WERI-Rb-1 (cell line): Measurements from ENCODE around the gene ERF.
"Not testable (repeated sequence)": the region's sequence is repeated elsewhere in the genome, so short reads cannot be mapped to it uniquely, and the experiment has no call there.

Source experiments
- DNase-seq: peaks from one replicate; pipeline ENCODE4 v3.0.0-alpha.2; 2020
- H3K27ac ChIP-seq: fragments of 250-450 bp; sonication (Bioruptor Pico); 2 replicates; pipeline ENCODE4 v1.5.1; 2020; ENCODE audit warnings: mild to moderate bottlenecking, moderate library complexity
- H3K27me3 ChIP-seq: fragments of 250-450 bp; sonication (Bioruptor Pico); 2 replicates; pipeline ENCODE4 v1.5.1; 2021; ENCODE audit warnings: mild to moderate bottlenecking, low read depth, moderate library complexity; ENCODE audit not compliant: insufficient read depth, severe bottlenecking
- H3K36me3 ChIP-seq: fragments of 250-450 bp; sonication (Bioruptor Pico); 2 replicates; pipeline ENCODE4 v1.5.1; 2020; ENCODE audit warnings: mild to moderate bottlenecking, moderate library complexity
- H3K4me3 ChIP-seq: 2 replicates; pipeline ENCODE4 v1.5.1; 2011; ENCODE audit warnings: low read depth, mild to moderate bottlenecking, control low read depth, low read length
- H3K9me3 ChIP-seq: fragments of 250-450 bp; sonication (Bioruptor Pico); 2 replicates; pipeline ENCODE4 v1.5.1; 2021; ENCODE audit warnings: mild to moderate bottlenecking, moderate library complexity; ENCODE audit not compliant: severe bottlenecking
- TF ChIP-seq, protein P1 (sequence below): IDR thresholded peaks from 2 replicates; pipeline ENCODE4 v1.5.1; 2011; ENCODE audit warnings: low read depth, mild to moderate bottlenecking, control low read depth, inconsistent platforms, low read length

ERF gene

DNA sequence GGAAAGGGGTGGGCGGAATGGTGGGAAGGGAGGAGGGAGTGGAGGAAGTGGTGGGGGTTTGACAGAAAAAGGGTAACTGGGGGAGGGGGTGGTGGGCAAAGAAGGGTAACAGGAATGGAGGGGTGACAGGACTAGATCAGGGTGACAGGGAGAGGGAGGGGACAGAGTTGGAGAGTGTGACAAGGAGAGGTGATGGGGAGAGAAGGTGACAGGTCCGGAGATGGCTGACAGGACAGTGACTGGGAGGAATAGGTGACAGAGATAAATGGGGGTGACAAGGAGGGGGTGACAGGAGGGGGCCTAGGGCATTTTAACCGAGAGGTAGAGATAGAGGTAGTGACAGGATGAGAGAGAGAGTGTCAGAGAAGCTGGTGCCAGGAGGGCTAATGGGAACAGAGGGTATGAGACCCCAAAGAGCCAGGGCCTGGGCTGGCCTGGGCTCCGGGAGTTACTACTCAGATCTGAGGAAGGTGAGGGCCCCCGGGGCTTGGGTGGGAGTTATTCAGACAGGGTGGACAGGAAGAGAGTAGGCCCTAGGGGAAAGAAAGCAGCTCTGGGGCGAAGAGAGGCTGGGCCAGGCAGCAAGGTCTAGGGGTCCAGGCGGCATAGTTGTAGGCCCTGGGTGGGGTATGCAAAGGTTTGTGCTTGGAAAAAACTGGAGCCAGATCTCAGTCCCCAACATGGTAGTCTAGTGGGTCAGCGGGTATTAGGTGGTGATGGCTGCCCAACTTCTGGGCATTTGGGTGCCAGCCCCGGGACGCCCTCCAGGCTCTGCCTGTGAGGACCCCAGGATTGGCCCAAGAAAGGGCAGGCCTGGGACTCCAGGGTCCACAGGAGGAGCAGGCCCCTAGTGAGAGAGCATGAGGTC lies 14.8 kb upstream of the ERF start:
- peaks cover 24% of the 10 kb centered on the region for H3K36me3 ChIP-seq
- peak overlapping the region; percentile 39 for H3K27ac ChIP-seq
- no peaks in the 10 kb centered on the region for H3K9me3 ChIP-seq
- DNase-seq: no peak
- TF ChIP-seq, protein P1, sequence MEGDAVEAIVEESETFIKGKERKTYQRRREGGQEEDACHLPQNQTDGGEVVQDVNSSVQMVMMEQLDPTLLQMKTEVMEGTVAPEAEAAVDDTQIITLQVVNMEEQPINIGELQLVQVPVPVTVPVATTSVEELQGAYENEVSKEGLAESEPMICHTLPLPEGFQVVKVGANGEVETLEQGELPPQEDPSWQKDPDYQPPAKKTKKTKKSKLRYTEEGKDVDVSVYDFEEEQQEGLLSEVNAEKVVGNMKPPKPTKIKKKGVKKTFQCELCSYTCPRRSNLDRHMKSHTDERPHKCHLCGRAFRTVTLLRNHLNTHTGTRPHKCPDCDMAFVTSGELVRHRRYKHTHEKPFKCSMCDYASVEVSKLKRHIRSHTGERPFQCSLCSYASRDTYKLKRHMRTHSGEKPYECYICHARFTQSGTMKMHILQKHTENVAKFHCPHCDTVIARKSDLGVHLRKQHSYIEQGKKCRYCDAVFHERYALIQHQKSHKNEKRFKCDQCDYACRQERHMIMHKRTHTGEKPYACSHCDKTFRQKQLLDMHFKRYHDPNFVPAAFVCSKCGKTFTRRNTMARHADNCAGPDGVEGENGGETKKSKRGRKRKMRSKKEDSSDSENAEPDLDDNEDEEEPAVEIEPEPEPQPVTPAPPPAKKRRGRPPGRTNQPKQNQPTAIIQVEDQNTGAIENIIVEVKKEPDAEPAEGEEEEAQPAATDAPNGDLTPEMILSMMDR: no peak
- no peaks in the 10 kb centered on the region for H3K27me3 ChIP-seq
- H3K4me3 ChIP-seq: peak overlapping the region; percentile 58

DNA sequence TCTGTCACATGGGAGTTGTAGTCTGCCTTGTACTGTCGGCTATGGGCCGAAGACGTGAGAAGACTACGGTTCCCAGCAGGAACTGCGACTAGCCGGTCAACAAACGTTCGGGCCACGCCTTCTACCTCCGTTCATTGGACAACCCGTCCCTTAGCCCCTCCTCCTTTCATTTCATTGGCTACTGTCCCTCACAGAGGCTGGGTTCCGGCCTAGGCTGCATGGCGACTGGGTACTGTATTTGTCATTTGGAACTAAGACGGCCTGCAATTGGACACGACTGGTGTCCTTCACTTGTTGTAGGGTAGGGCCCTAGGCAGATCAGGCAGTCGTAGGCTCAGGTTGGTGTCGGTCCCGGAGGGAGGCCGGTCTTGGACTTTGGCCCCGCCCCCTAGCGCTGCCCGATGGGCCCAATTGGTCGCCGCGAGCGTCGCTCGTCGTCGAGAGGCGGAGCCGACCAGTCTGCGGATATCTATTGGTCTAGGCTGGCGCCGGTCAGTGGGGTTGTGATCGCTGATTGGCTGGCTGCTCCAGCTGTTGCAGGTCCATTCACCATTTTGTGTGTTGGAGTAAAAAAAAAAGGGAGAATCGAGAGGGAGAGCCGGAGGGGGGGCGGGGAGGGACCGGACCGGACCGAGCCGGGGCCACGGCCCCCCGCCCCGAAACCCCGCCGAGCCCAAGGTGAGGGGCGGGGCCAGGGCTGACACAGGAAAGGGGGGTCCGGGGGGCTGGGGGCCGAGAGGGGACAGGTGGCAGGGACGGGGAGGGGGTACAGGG lies 14.0 kb upstream of the ERF start, which contains the start of gene CIC:
Gene CIC, plus strand, starts transcription at position 549 of the 774 bp plus-strand sequence. CDS start 2,532 bp downstream, outside the sequence.
- Histone ChIP-seq H3K27ac (peak within 1 kb of the TSS; percentile 100), H3K27me3 (no peaks in the 10 kb centered on the region), H3K36me3 (peaks cover 16% of the 10 kb centered on the region), H3K4me3 (peak within 1 kb of the TSS; percentile 58), H3K9me3 (no peaks in the 10 kb centered on the region)
- DNase-seq: peak; percentile 99
- TF ChIP-seq, protein P1: no peak

GRCh38 chr19:42268142-42268703 lies 13.3 kb upstream of the ERF start:
- Histone ChIP-seq H3K9me3 (no peaks in the 10 kb centered on the region), H3K27ac (peak overlapping the region; percentile 100), H3K4me3 (peak overlapping the region; percentile 58), H3K36me3 (peaks cover 9% of the 10 kb centered on the region), H3K27me3 (no peaks in the 10 kb centered on the region)
- DNase-seq: peak; percentile 99
- TF ChIP-seq, protein P1: no peak

- TF ChIP-seq, protein P1: no peak
- H3K36me3 ChIP-seq: peaks cover 7% of the 10 kb centered on the region
- no peak for DNase-seq
- H3K4me3 ChIP-seq: peak overlapping the region; percentile 58
- no peaks in the 10 kb centered on the region for H3K9me3 ChIP-seq
- H3K27me3 ChIP-seq: no peaks in the 10 kb centered on the region
- peak overlapping the region; percentile 100 for H3K27ac ChIP-seq
Measured at GRCh38 chr19:42267644-42268141, 12.8 kb upstream of the ERF start.

DNA sequence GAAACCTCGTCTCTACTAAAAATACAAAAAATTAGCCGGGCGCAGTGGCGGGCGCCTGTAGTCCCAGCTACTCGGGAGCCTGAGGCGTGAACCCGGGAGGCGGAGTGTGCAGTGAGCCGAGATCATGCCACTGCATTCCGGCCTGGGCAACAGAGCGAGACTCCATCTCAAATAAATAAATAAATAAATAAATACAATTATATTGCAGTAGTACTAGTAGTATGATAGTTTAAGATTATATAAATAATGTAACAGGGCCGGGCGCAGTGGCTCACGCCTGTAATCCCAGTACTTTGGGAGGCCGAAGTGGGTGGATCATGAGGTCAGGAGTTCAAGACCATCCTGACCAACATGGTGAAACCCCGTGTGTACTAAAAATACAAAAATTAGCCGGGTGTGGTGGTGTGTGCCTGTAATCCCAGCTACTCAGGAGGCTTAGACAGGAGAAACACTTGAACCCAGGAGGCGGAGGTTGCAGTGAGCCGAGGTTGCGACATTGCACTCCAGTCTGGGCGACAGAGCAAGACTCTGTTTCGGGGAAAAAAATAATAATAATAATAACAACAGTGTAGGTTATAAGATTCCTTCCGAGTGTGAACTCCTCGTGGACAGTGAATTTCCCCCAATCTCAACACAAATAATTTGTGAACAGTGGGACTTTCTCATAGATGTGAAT lies 12.1 kb upstream of the ERF start:
- not testable (repeated sequence) for H3K27me3 ChIP-seq, H3K27ac ChIP-seq, H3K9me3 ChIP-seq, H3K36me3 ChIP-seq, DNase-seq
- H3K4me3 ChIP-seq: peak overlapping the region; percentile 58; the same call in 1 of the 2 replicates

GRCh38 chr19:42266105-42266504 lies 11.2 kb upstream of the ERF start:
- not testable (repeated sequence) for H3K4me3 ChIP-seq, H3K27ac ChIP-seq, H3K27me3 ChIP-seq, H3K36me3 ChIP-seq, DNase-seq, H3K9me3 ChIP-seq
